NCI-H510A (cell line): ENCODE results near the gene CLEC5A.
"Not testable (repeated sequence)": the region's sequence is repeated elsewhere in the genome, so short reads cannot be mapped to it uniquely, and the experiment has no call there.

ENCODE experiments used
- DNase-seq: peaks from one replicate; lab custom pipeline; 2025; lab: John Stamatoyannopoulos, UW

CLEC5A gene

GRCh38 chr7:141949021-141949420 lies 2.2 kb upstream of the CLEC5A start:
- DNase-seq: no peak

- DNase-seq: no peak
These were observed 1.4 kb downstream of the CLEC5A start for GRCh38 chr7:141945356-141945755.

GRCh38 chr7:141944811-141945210 lies 2.0 kb downstream of the CLEC5A start:
- DNase-seq: no peak

GRCh38 chr7:141943846-141944245 lies 2.9 kb downstream of the CLEC5A start:
- no peak for DNase-seq

- DNase-seq: no peak
These were observed 5.7 kb downstream of the CLEC5A start for GRCh38 chr7:141941075-141941474.

- DNase-seq: no peak
These were observed 16.6 kb downstream of the CLEC5A start for GRCh38 chr7:141930211-141930610.

- no peak for DNase-seq
These were observed 18.0 kb downstream of the CLEC5A start for GRCh38 chr7:141928845-141929195.

GRCh38 chr7:141928146-141928844 lies 18.5 kb downstream of the CLEC5A start:
- no peak for DNase-seq

GRCh38 chr7:141920281-141920680 lies 26.5 kb downstream of the CLEC5A start:
- DNase-seq: no peak

- DNase-seq: no peak
These were observed 30.7 kb downstream of the CLEC5A start, which contains the start of gene OR9A4 for GRCh38 chr7:141916099-141916498. TSS of gene OR9A4 (plus strand) at chr7:141916399. CDS start at chr7:141918876, 2,477 bp downstream.

- no peak for DNase-seq
These were observed 31.2 kb downstream of the CLEC5A start for GRCh38 chr7:141915565-141915964.

- no peak for DNase-seq
These were observed 35.4 kb downstream of the CLEC5A start for GRCh38 chr7:141911391-141911790.

GRCh38 chr7:141906285-141906684 lies 40.5 kb downstream of the CLEC5A start:
- no peak for DNase-seq

GRCh38 chr7:141899366-141899765 lies 47.4 kb downstream of the CLEC5A start:
- DNase-seq: not testable (repeated sequence)

- no peak for DNase-seq
These were observed 55.4 kb downstream of the CLEC5A start for GRCh38 chr7:141891336-141891735.

GRCh38 chr7:141889321-141889720 lies 57.5 kb downstream of the CLEC5A start:
- DNase-seq: no peak

- DNase-seq: no peak
These were observed 62.1 kb downstream of the CLEC5A start for GRCh38 chr7:141884539-141885225.

- no peak for DNase-seq
These were observed 65.8 kb downstream of the CLEC5A start for GRCh38 chr7:141880960-141881359.

- DNase-seq: no peak
These were observed 69.4 kb downstream of the CLEC5A start for GRCh38 chr7:141877365-141877764.
